WTC11 (cell line): Measurements from ENCODE around the gene CPT1B. TPM values are rescaled to one million over a fixed set of nuclear protein-coding genes. Genes with fewer than 3 reads are reported as not detected.
A peak's percentile ranks its signal among the peaks of the same experiment; 100 is the strongest.
"Not testable (repeated sequence)": the region's sequence is repeated elsewhere in the genome, so short reads cannot be mapped to it uniquely, and the experiment has no call there.

ENCODE experiments used
- ATAC-seq: fragments of 200-7000 bp; cut with Tn5 transposase; 2 replicates; pipeline ENCODE4 v1.10.0; 2021; ENCODE audit warnings: mild to moderate bottlenecking, moderate library complexity
- CTCF ChIA-PET: fragments of 300-600 bp; sonication (Branson Sonifier 250); formaldehyde crosslinking; loops from one replicate; lab custom pipeline; 2021; ENCODE audit warnings: antibody characterized with exemption; lab: Charles Lee
- POLR2A ChIA-PET: fragments of 350-600 bp; sonication (Branson Sonifier 250); formaldehyde crosslinking; loops from one replicate; lab custom pipeline; 2021; ENCODE audit warnings: antibody characterized with exemption; lab: Charles Lee
- DNase-seq: peaks from one replicate; pipeline ENCODE4 v3.0.0; 2021; ENCODE audit warnings: low spot score
- H3K27ac Mint-ChIP-seq: 2 replicates; pipeline ENCODE4 v1.8.0; 2021; ENCODE audit warnings: mixed read lengths
- H3K27me3 Mint-ChIP-seq: 2 replicates; pipeline ENCODE4 v1.8.0; 2021; ENCODE audit warnings: low read depth, mild to moderate bottlenecking, moderate library complexity, mixed read lengths
- H3K36me3 Mint-ChIP-seq: 2 replicates; pipeline ENCODE4 v1.8.0; 2021; ENCODE audit warnings: mixed read lengths
- H3K4me1 Mint-ChIP-seq: 2 replicates; pipeline ENCODE4 v1.8.0; 2022; ENCODE audit warnings: mixed read lengths
- H3K4me3 Mint-ChIP-seq: 2 replicates; pipeline ENCODE4 v1.8.0; 2021; ENCODE audit warnings: mild to moderate bottlenecking, moderate library complexity, mixed read lengths
- H3K9me3 Mint-ChIP-seq: 2 replicates; pipeline ENCODE4 v1.8.0; 2021; ENCODE audit warnings: mixed read lengths
- ATF1 ChIP-seq: sonication (generic); formaldehyde crosslinking; IDR thresholded peaks from 2 replicates; pipeline ENCODE4 v1.8.1; 2023; ENCODE audit warnings: mild to moderate bottlenecking, moderate library complexity, missing genetic modification reagents
- ELF4 ChIP-seq: sonication (generic); formaldehyde crosslinking; IDR thresholded peaks from 2 replicates; pipeline ENCODE4 v1.8.1; 2022; ENCODE audit warnings: low read depth, mild to moderate bottlenecking, moderate library complexity, missing genetic modification reagents
- ETV6 ChIP-seq: sonication (generic); formaldehyde crosslinking; IDR thresholded peaks from 2 replicates; pipeline ENCODE4 v1.8.1; 2022; ENCODE audit warnings: mild to moderate bottlenecking, missing genetic modification reagents
- FOXK1 ChIP-seq: sonication (generic); formaldehyde crosslinking; IDR thresholded peaks from 2 replicates; pipeline ENCODE4 v1.8.0; 2022; ENCODE audit warnings: mild to moderate bottlenecking, moderate library complexity, missing genetic modification reagents
- GABPB1 ChIP-seq: sonication (generic); formaldehyde crosslinking; IDR thresholded peaks from 2 replicates; pipeline ENCODE4 v1.8.1; 2023; ENCODE audit warnings: mild to moderate bottlenecking, missing genetic modification reagents
- GTF2I ChIP-seq: fragments of 250-450 bp; sonication (Bioruptor Pico); conservative IDR thresholded peaks from 2 replicates; pipeline ENCODE4 v1.4.0; 2021; ENCODE audit warnings: mild to moderate bottlenecking
- HMGA2 ChIP-seq: fragments of 250-450 bp; sonication (Bioruptor Pico); IDR thresholded peaks from 2 replicates; pipeline ENCODE4 v1.4.0; 2021; ENCODE audit warnings: mild to moderate bottlenecking, moderate library complexity
- MLX ChIP-seq: sonication (generic); formaldehyde crosslinking; IDR thresholded peaks from 2 replicates; pipeline ENCODE4 v1.8.1; 2023; ENCODE audit warnings: mild to moderate bottlenecking, missing genetic modification reagents, moderate library complexity
- NFATC4 ChIP-seq: fragments of 250-450 bp; sonication (Bioruptor Pico); IDR thresholded peaks from 2 replicates; pipeline ENCODE4 v1.9.0; 2021; ENCODE audit warnings: mild to moderate bottlenecking
- NR1H2 ChIP-seq: sonication (generic); formaldehyde crosslinking; IDR thresholded peaks from 2 replicates; pipeline ENCODE4 v1.9.0; 2021; ENCODE audit warnings: mild to moderate bottlenecking, moderate library complexity, missing genetic modification reagents
- NR2C2 ChIP-seq: sonication (generic); formaldehyde crosslinking; IDR thresholded peaks from 2 replicates; pipeline ENCODE4 v1.8.0; 2022; ENCODE audit warnings: mild to moderate bottlenecking, missing genetic modification reagents
- NR3C1 ChIP-seq: sonication (generic); formaldehyde crosslinking; conservative IDR thresholded peaks from 2 replicates; pipeline ENCODE4 v1.8.1; 2023; ENCODE audit warnings: low read depth, mild to moderate bottlenecking, missing genetic modification reagents
- PRRX2 ChIP-seq: fragments of 250-450 bp; sonication (Bioruptor Pico); IDR thresholded peaks from 2 replicates; pipeline ENCODE4 v1.8.0; 2021; ENCODE audit warnings: mild to moderate bottlenecking
- RELA ChIP-seq: sonication (generic); formaldehyde crosslinking; IDR thresholded peaks from 2 replicates; pipeline ENCODE4 v1.8.1; 2022; ENCODE audit warnings: missing genetic modification reagents, mild to moderate bottlenecking, borderline replicate concordance
- SOX15 ChIP-seq: fragments of 250-450 bp; sonication (Bioruptor Pico); IDR thresholded peaks from 2 replicates; pipeline ENCODE4 v1.9.0; 2021; ENCODE audit warnings: mild to moderate bottlenecking
- SP1 ChIP-seq: sonication (generic); formaldehyde crosslinking; conservative IDR thresholded peaks from 2 replicates; pipeline ENCODE4 v1.8.1; 2022; ENCODE audit warnings: missing genetic modification reagents
- TP53 ChIP-seq: sonication (generic); formaldehyde crosslinking; IDR thresholded peaks from 2 replicates; pipeline ENCODE4 v1.8.1; 2023; ENCODE audit warnings: mild to moderate bottlenecking, missing genetic modification reagents
- ZMAT4 ChIP-seq: fragments of 250-450 bp; sonication (Bioruptor Pico); IDR thresholded peaks from 2 replicates; pipeline ENCODE4 v1.9.0; 2021; ENCODE audit warnings: mild to moderate bottlenecking
- ZNF121 ChIP-seq: sonication (generic); formaldehyde crosslinking; IDR thresholded peaks from 2 replicates; pipeline ENCODE4 v1.8.0; 2023; ENCODE audit warnings: missing genetic modification reagents
- ZNF263 ChIP-seq: sonication (generic); formaldehyde crosslinking; IDR thresholded peaks from 2 replicates; pipeline ENCODE4 v1.8.1; 2022; ENCODE audit warnings: low read depth, mild to moderate bottlenecking, moderate library complexity, missing genetic modification reagents
- ZNF317 ChIP-seq: sonication (generic); formaldehyde crosslinking; IDR thresholded peaks from 2 replicates; pipeline ENCODE4 v1.8.1; 2023; ENCODE audit warnings: low read depth, mild to moderate bottlenecking, moderate library complexity, missing genetic modification reagents, borderline replicate concordance
- ZNF396 ChIP-seq: fragments of 250-450 bp; sonication (Bioruptor Pico); IDR thresholded peaks from 2 replicates; pipeline ENCODE4 v1.8.0; 2021; ENCODE audit warnings: mild to moderate bottlenecking, moderate library complexity, borderline replicate concordance
- ZNF416 ChIP-seq: fragments of 250-450 bp; sonication (Bioruptor Pico); IDR thresholded peaks from 2 replicates; pipeline ENCODE4 v1.9.0; 2021; ENCODE audit warnings: mild to moderate bottlenecking, inconsistent platforms
- ZNF512 ChIP-seq: sonication (generic); formaldehyde crosslinking; IDR thresholded peaks from 2 replicates; pipeline ENCODE4 v1.8.1; 2022; ENCODE audit warnings: missing genetic modification reagents, borderline replicate concordance
- ZSCAN18 ChIP-seq: fragments of 250-450 bp; sonication (Bioruptor Pico); IDR thresholded peaks from 2 replicates; pipeline ENCODE4 v2.1.2; 2022; ENCODE audit warnings: mild to moderate bottlenecking, moderate library complexity
- total RNA-seq: library from RNA; stranded (reverse); gene quantifications from 3 replicates; pipeline ENCODE4 v1.2.3, GENCODE V29; 2021

Gene CPT1B
- total RNA-seq, 1 experiment from 2014 or later, result 33.7 TPM

GRCh38 chr22:50522208-50522805 lies 55.9 kb downstream of the CPT1B start (continued):
- TF ChIP-seq TP53 (CRISPR knock-in tag) (no peak), NR1H2 (no peak), ZNF263 (no peak), SOX15 (CRISPR knock-in tag) (no peak), ZNF121 (no peak), ELF4 (CRISPR knock-in tag) (no peak), MLX (CRISPR knock-in tag) (no peak), ETV6 (no peak), GTF2I (CRISPR knock-in tag) (no peak), GABPB1 (CRISPR knock-in tag) (no peak), ZNF317 (CRISPR knock-in tag) (no peak), PRRX2 (no peak)

- CTCF ChIA-PET, result interaction anchor here (1.2 kb wide), 1 partner anchor 41 kb away, joined by 3 read pairs; the partner anchor contains the start of gene SYCE3
- DNase-seq, result no peak
- no peaks in the 10 kb centered on the region for H3K9me3 Mint-ChIP-seq
- TF ChIP-seq ZNF512 (no peak), NR2C2 (CRISPR knock-in tag) (no peak)
- TF ChIP-seq, all 79 proteins: peak for 0
- no peak overlapping the region for H3K27ac Mint-ChIP-seq
- ATAC-seq, result no peak
- peaks cover 6% of the 10 kb centered on the region for H3K4me1 Mint-ChIP-seq
- POLR2A ChIA-PET, result no interaction called here
- peaks cover 2% of the 10 kb centered on the region for H3K27me3 Mint-ChIP-seq
- H3K4me3 Mint-ChIP-seq, result no peak overlapping the region
- peaks cover 10% of the 10 kb centered on the region for H3K36me3 Mint-ChIP-seq
Measured at GRCh38 chr22:50521710-50522109, 56.5 kb downstream of the CPT1B start.

- Mint-ChIP-seq H3K9me3 (no peaks in the 10 kb centered on the region), H3K27me3 (no peaks in the 10 kb centered on the region), H3K36me3 (peaks cover 10% of the 10 kb centered on the region), H3K27ac (no peak overlapping the region), H3K4me3 (no peak overlapping the region), H3K4me1 (peaks cover 6% of the 10 kb centered on the region)
- ChIA-PET POLR2A (no interaction called here), CTCF (no interaction called here)
- TF ChIP-seq ZMAT4 (CRISPR knock-in tag), result no peak
- no peak for TF ChIP-seq HMGA2 (CRISPR knock-in tag)
- no peak for ATAC-seq
- DNase-seq, result no peak
Measured at GRCh38 chr22:50520826-50521453, 57.3 kb downstream of the CPT1B start.

- H3K4me1 Mint-ChIP-seq, H3K9me3 Mint-ChIP-seq, H3K27me3 Mint-ChIP-seq, H3K27ac Mint-ChIP-seq, POLR2A ChIA-PET, CTCF ChIA-PET, H3K4me3 Mint-ChIP-seq, ATAC-seq, H3K36me3 Mint-ChIP-seq, DNase-seq: not testable (repeated sequence)
- 0 out of 2 replicates have a peak, but pooled peaks have one; percentile 9 for TF ChIP-seq ZNF121
Measured at GRCh38 chr22:50520184-50520583, 58.0 kb downstream of the CPT1B start.

GRCh38 chr22:50519151-50519550 lies 59.1 kb downstream of the CPT1B start:
- Mint-ChIP-seq H3K4me1 (no peaks in the 10 kb centered on the region), H3K9me3 (no peaks in the 10 kb centered on the region), H3K27ac (no peak overlapping the region)
- ATAC-seq, result no peak
- TF ChIP-seq ZNF396 (CRISPR knock-in tag) (no peak), RELA (no peak), ZNF416 (CRISPR knock-in tag) (no peak), NFATC4 (CRISPR knock-in tag) (no peak), FOXK1 (no peak), ZNF263 (no peak), SP1 (CRISPR knock-in tag) (no peak), ATF1 (CRISPR knock-in tag) (no peak), ZSCAN18 (no peak), NR3C1 (no peak), ZNF121 (no peak)
- TF ChIP-seq, all 79 proteins: peak for 0
- peaks cover 15% of the 10 kb centered on the region for H3K36me3 Mint-ChIP-seq
- no peaks in the 10 kb centered on the region for H3K27me3 Mint-ChIP-seq
- POLR2A ChIA-PET, result no interaction called here
- CTCF ChIA-PET, result interaction anchor here (0.9 to 1.3 kb wide), 2 partner anchors 16 to 44 kb away, joined by 3 read pairs; partner anchors contain the start of gene SYCE3
- no peak overlapping the region for H3K4me3 Mint-ChIP-seq
- DNase-seq, result no peak
